GM18508 (cell line): Measurements from ENCODE around the gene SRGAP2C.
"Not testable (repeated sequence)": the region's sequence is repeated elsewhere in the genome, so short reads cannot be mapped to it uniquely, and the experiment has no call there.

Experiments used
- ATAC-seq: cut with Tn5 transposase; IDR thresholded peaks from one replicate; pipeline ENCODE4 v1.9.1; 2021; ENCODE audit warnings: moderate number of reproducible peaks; ENCODE audit not compliant: insufficient read depth, unreplicated experiment

Gene SRGAP2C

GRCh38 chr1:121400541-121401310 is 216.0 kb downstream of the SRGAP2C start:
- ATAC-seq = not testable (repeated sequence)

- ATAC-seq = not testable (repeated sequence)
Observed at GRCh38 chr1:121401375-121401955, 216.7 kb downstream of the SRGAP2C start.

- not testable (repeated sequence) for ATAC-seq
Observed at GRCh38 chr1:121403254-121403653, 218.5 kb downstream of the SRGAP2C start.

GRCh38 chr1:121408354-121408753 is 223.6 kb downstream of the SRGAP2C start:
- ATAC-seq = no peak

GRCh38 chr1:121413821-121414220 is 229.0 kb downstream of the SRGAP2C start:
- no peak for ATAC-seq

- ATAC-seq = no peak
Observed at GRCh38 chr1:121414905-121415304, 230.1 kb downstream of the SRGAP2C start.

GRCh38 chr1:121417325-121417923 is 232.6 kb downstream of the SRGAP2C start:
- ATAC-seq = no peak

- no peak for ATAC-seq
Observed at GRCh38 chr1:121418369-121419049, 233.7 kb downstream of the SRGAP2C start.

- ATAC-seq = not testable (repeated sequence)
Observed at GRCh38 chr1:121419050-121419615, 234.4 kb downstream of the SRGAP2C start.

- ATAC-seq = not testable (repeated sequence)
Observed at GRCh38 chr1:121421490-121421889, 236.7 kb downstream of the SRGAP2C start.

- ATAC-seq = not testable (repeated sequence)
Observed at GRCh38 chr1:121423956-121424355, 239.2 kb downstream of the SRGAP2C start.

GRCh38 chr1:121433517-121433916 is 248.7 kb downstream of the SRGAP2C start:
- not testable (repeated sequence) for ATAC-seq

GRCh38 chr1:121438862-121439261 is 254.1 kb downstream of the SRGAP2C start:
- ATAC-seq = not testable (repeated sequence)

GRCh38 chr1:121440993-121441392 is 256.2 kb downstream of the SRGAP2C start:
- ATAC-seq = no peak
